Stimulated activated CD4-positive, alpha-beta T cell treated with anti-CD3 and anti-CD28 coated beads, Interleukin-15, amount 100 ng/mL, for 24 hours (primary cell): Measurements from ENCODE around the gene TCFL5.
A peak's percentile ranks its signal among the peaks of the same experiment; 100 is the strongest.

Source experiments
- DNase-seq: peaks from one replicate; pipeline ENCODE4 v3.0.0-alpha.2; 2020

TCFL5 gene

GRCh38 chr20:62794007-62794724 is 67.5 kb downstream of the TCFL5 start:
- peak; percentile 95 for DNase-seq

GRCh38 chr20:62793757-62794006 is 67.9 kb downstream of the TCFL5 start:
- DNase-seq, result no peak

- DNase-seq, result no peak
Measured at GRCh38 chr20:62792940-62793756, 68.5 kb downstream of the TCFL5 start.

GRCh38 chr20:62792182-62792939 is 69.3 kb downstream of the TCFL5 start:
- DNase-seq, result no peak

- DNase-seq, result peak; percentile 83
Measured at GRCh38 chr20:62791301-62792181, 70.1 kb downstream of the TCFL5 start.
